Measurements from ENCODE around the gene MEGF11.

- TF ChIP-seq CTCF (IDR thresholded peaks at IDR 0.05) (no peak), POLR2A (IDR thresholded peaks at IDR 0.05) (no peak)
Measured at GRCh38 chr15:65964792-65965433, 288.6 kb downstream of the MEGF11 start.

All from right lobe of liver (tissue), 4 donors.